BJ (cell line): ENCODE measurements around the gene MICALL1. TPM values are rescaled to one million over a fixed set of nuclear protein-coding genes. Genes with fewer than 3 reads are reported as not detected.

Experiments used
- CTCF ChIA-PET: fragments of 350-600 bp; formaldehyde crosslinking; extraction: SDS; loops from one replicate; lab custom pipeline; 2021; ENCODE audit warnings: antibody characterized with exemption, inconsistent platforms; lab: Yijun Ruan, JAX
- POLR2A ChIA-PET: fragments of 300-600 bp; sonication (Branson Sonifier 250); formaldehyde crosslinking; extraction: SDS; loops from one replicate; lab custom pipeline; 2021; ENCODE audit warnings: antibody characterized with exemption; lab: Charles Lee
- DNase-seq: peaks from one replicate; pipeline ENCODE4 v3.0.0-alpha.2; 2011; ENCODE audit warnings: low read depth
- H3K27me3 ChIP-seq: 2 replicates; pipeline ENCODE4 v1.6.0; 2011; ENCODE audit warnings: low read length; ENCODE audit not compliant: control insufficient read depth, insufficient read depth
- H3K36me3 ChIP-seq: 2 replicates; pipeline ENCODE4 v1.5.1; 2011; ENCODE audit warnings: low read length; ENCODE audit not compliant: control insufficient read depth, insufficient read depth
- H3K4me3 ChIP-seq: 2 replicates; pipeline ENCODE4 v1.5.1; 2011; ENCODE audit warnings: low read depth, mild to moderate bottlenecking, control low read depth, low read length
- polyA plus RNA-seq: library from polyadenylated mRNA; depleted of rRNA; stranded (reverse); fragments of >200 nt; gene quantifications from 2 replicates; pipeline ENCODE4 v1.2.3, GENCODE V29; 2011
- TF ChIP-seq, protein P1 (sequence below): IDR thresholded peaks from 2 replicates; pipeline ENCODE4 v1.5.1; 2011; ENCODE audit warnings: low read depth, mild to moderate bottlenecking, control low read depth, inconsistent platforms, low read length, moderate library complexity; ENCODE audit not compliant: insufficient read depth

MICALL1 gene
- polyA plus RNA-seq, 1 experiment = 26.5 TPM

DNA sequence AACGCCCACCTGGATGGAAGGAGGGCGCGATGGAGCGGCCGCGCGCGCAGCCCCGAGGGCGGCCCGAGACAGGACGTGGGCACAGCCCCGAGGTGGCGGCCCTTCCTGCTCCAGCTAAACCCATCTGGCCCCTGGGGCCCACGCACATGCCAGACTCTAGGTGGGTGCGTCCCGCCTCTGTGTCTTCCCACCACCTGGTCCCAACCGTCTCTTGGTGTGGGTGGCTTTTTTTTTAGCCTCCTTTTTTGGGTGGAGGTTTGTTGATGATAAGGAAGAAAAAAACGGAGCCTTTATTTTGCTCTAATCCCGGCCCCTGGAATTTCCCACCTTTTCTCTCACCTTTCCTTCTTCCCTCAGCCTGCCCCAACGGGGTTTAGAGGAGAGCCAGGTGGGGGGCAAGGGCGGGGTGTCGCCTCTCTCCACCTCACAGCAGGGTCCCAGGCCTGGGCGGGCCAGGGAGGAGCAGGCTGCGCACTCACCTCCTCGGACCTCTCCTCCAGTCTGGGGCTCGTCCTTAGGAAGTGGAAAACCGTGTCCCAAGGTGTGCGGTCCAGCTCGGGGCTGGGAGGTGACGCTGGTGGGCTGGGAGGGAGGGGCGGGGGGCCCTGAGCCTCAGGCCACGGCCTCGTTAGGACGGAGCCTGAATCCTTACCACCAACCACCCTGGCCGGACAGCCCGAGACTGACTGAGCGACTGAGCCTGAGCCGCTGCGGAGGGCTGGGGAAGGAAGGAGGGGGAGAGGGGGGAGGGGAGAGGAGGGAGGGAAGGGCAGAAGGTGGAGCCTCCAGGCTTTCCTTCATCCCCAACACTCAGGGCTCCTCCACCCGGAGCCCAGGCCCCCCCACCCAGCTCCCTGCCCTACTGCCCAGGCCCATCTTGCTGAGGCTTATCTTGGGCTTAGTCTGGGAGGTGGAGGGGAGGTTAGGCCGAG lies 78.0 kb downstream of the MICALL1 start, which contains the start of gene SOX10:
SOX10 (minus strand) TSS at position 696 of the 932 bp plus-strand sequence. CDS start 771 bp downstream, outside the sequence.
- DNase-seq = no peak
- TF ChIP-seq, protein P1, sequence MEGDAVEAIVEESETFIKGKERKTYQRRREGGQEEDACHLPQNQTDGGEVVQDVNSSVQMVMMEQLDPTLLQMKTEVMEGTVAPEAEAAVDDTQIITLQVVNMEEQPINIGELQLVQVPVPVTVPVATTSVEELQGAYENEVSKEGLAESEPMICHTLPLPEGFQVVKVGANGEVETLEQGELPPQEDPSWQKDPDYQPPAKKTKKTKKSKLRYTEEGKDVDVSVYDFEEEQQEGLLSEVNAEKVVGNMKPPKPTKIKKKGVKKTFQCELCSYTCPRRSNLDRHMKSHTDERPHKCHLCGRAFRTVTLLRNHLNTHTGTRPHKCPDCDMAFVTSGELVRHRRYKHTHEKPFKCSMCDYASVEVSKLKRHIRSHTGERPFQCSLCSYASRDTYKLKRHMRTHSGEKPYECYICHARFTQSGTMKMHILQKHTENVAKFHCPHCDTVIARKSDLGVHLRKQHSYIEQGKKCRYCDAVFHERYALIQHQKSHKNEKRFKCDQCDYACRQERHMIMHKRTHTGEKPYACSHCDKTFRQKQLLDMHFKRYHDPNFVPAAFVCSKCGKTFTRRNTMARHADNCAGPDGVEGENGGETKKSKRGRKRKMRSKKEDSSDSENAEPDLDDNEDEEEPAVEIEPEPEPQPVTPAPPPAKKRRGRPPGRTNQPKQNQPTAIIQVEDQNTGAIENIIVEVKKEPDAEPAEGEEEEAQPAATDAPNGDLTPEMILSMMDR = no peak
- POLR2A ChIA-PET = no interaction called here
- no peak within 1 kb of the TSS for H3K4me3 ChIP-seq
- no peaks in the 10 kb centered on the region for H3K36me3 ChIP-seq
- CTCF ChIA-PET = interaction anchor here (0.6 to 1.7 kb wide), 3 partner anchors 11 to 414 kb away, joined by 3 to 5 read pairs (median 3); no protein-coding TSS in a partner anchor
- H3K27me3 ChIP-seq = no peaks in the 10 kb centered on the region

DNA sequence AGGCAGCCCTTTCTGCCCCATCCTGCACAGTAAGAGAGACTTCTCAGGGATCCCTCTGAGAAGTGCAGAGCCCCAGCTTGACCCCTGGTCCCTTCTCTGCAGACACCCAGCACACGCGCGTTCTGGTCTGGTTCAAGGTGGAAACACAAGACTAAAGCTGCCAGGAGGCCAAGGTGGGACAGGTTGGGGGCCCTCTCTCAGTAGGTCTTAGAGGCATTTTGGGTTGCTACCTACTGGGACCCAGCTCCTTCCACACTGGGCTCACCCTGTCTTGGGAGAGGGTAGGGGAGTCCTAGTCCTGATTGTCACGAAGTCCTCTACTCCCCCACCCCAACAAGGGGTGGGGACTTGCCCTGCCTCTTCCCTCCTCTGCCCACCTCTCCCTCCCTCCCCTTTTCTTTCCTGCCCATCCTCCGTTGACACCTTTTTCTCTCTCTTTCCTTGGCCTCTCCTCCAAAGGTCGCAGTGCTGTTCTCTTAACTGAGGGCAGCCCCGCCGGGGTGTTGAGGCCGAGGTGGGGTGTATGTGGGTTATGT lies 79.0 kb downstream of the MICALL1 start:
- Histone ChIP-seq H3K27me3 (no peaks in the 10 kb centered on the region), H3K36me3 (no peaks in the 10 kb centered on the region), H3K4me3 (no peak overlapping the region)
- POLR2A ChIA-PET = no interaction called here
- CTCF ChIA-PET = no interaction called here
- TF ChIP-seq, protein P1 = no peak
- DNase-seq = no peak

DNA sequence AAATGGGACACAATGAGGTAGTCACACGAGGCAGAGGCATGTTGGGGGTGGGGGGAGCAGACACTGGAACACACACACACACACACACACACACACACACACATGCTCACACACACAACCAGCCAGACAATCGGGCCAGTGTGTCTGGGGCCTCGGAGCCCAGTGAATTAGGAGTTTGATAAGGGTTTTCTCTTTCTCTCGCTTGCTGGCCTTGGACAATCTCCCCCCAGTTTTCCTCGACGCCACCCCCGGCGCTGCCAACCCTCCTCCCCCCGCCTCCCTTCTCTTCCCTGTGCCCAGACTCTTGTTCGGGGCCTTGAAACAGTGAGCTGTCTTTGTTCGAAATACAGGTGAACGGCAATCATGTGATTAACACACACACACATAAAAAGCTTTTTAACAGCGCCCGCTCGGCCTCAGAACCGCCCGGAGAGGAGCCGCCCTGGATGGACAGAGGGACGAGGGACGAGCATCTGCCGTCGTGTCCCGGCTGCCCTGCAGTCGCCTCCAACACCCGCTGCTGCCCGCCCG lies 79.7 kb downstream of the MICALL1 start:
- no peak for DNase-seq
- TF ChIP-seq, protein P1 = no peak
- CTCF ChIA-PET = no interaction called here
- Histone ChIP-seq H3K27me3 (no peaks in the 10 kb centered on the region), H3K36me3 (no peaks in the 10 kb centered on the region), H3K4me3 (no peak overlapping the region)
- POLR2A ChIA-PET = no interaction called here

DNA sequence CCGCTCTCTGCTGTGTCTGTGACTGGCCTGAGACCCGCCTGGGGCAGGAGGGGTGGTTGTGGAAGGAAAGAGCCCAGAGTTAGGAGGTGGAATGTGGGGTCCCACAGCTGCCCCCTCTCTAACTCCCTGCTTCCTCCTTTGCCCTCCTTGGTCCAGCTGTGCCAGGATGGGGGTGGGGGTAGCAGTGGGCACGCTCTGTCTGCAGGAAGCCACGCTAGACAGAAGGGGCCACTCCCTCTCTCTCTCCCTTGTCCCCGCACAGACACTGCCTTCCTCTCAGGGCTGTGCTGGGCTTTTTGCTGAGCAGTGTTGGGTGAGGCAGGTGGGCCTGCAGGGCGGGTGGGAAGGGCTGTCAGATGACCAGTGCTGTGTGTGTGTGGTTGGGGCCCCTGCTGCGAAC lies 80.3 kb downstream of the MICALL1 start:
- DNase-seq = no peak
- no peak overlapping the region for H3K4me3 ChIP-seq
- no peaks in the 10 kb centered on the region for H3K36me3 ChIP-seq
- H3K27me3 ChIP-seq = no peaks in the 10 kb centered on the region
- TF ChIP-seq, protein P1 = no peak
- POLR2A ChIA-PET = no interaction called here
- CTCF ChIA-PET = no interaction called here
